Measurements from ENCODE around the gene THRB.
"Not testable (repeated sequence)": the region's sequence is repeated elsewhere in the genome, so short reads cannot be mapped to it uniquely, and the experiment has no call there.

THRB gene

DNA sequence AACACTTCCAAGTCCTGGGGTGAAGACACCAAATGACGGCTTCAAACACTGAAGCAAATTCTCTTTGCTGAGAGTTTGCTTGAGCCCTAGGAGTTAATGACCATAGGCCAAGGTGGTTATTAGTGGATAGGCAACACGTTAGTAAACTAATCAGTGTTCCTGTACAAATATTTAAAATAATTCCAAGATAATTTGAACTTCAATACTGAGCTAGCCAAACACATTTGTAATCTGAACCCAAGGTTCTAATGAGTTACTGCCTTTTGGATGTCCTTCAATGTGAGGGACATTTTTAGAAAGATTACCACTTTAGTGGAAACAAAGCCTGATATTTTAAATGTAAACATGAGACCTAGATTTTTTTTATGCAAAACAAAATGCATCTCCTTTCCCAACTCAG is 94.6 kb downstream of the THRB start:
- no peak for DNase-seq

- DNase-seq, result no peak
Observed at GRCh38 chr3:24399614-24400013, 95.0 kb downstream of the THRB start.

DNA sequence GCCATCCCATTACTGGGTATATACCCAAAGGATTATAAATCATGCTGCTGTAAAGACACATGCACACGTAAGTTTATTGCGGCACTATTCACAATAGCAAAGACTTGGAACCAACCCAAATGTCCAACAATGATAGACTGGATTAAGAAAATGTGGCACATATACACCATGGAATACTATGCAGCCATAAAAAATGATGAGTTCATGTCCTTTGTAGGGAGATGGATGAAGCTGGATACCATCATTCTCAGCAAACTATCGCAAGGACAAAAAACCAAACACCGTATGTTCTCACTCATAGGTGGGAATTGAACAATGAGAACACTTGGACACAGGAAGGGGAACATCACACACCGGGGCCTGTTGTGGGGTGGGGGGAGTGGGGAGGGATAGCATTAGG is 95.9 kb downstream of the THRB start:
- DNase-seq, result not testable (repeated sequence)

DNA sequence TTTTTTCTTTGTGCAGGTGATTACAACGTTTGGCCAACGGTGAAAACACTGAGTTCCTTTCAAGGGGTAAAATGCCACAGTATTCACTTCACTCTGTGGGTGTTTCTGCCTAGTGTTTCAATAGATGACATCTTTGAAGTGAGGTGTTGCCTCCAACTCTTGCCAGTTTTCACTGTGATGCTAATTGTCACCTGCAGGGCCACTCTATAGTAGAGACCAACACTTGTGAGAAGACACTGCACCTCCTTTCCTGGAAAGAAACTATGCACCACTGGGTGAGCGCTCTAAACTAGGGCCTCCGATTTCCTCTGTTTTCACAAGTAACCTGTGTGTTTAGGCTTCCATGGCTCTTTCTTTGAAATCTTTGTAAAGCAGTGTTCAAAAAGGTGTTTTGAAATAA is 98.3 kb downstream of the THRB start:
- DNase-seq, result no peak

DNA sequence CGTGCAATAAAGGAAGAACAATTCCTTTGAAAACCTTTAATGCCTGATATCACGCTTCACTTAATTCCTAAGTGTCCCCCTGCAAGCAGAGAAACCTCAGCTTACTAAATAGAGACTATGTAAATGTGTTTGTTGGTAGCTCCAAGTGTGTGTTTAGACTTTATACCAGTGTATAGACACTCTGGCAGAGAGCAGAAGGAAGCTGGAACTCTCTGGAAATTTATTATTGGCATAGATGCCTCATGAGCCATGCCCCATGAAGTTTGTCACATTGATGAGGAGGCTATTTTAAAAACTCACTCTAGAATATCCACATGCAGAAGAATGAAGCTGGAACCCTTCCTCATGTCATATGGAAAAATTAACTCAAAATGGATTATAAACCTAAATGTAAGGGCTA is 99.9 kb downstream of the THRB start:
- no peak for DNase-seq

DNA sequence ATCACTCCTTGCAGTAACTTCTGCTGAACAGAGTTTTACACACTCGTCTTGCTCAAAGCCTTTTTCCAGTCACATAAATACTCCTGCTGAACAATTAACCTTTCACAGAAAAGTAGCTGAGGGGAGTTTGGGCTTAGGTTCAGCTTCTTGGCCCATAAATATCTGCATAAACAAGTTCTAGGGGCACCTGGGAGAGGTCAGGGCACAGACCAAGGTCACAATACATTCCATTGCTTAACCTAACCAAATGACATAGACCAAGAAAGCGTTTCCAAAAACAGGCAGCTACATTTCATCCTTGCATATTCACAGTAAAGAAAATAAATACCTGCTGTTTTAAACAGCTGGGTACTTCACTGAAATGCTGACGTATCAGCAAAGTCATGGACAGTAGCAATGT is 101.3 kb downstream of the THRB start:
- DNase-seq, result no peak

DNA sequence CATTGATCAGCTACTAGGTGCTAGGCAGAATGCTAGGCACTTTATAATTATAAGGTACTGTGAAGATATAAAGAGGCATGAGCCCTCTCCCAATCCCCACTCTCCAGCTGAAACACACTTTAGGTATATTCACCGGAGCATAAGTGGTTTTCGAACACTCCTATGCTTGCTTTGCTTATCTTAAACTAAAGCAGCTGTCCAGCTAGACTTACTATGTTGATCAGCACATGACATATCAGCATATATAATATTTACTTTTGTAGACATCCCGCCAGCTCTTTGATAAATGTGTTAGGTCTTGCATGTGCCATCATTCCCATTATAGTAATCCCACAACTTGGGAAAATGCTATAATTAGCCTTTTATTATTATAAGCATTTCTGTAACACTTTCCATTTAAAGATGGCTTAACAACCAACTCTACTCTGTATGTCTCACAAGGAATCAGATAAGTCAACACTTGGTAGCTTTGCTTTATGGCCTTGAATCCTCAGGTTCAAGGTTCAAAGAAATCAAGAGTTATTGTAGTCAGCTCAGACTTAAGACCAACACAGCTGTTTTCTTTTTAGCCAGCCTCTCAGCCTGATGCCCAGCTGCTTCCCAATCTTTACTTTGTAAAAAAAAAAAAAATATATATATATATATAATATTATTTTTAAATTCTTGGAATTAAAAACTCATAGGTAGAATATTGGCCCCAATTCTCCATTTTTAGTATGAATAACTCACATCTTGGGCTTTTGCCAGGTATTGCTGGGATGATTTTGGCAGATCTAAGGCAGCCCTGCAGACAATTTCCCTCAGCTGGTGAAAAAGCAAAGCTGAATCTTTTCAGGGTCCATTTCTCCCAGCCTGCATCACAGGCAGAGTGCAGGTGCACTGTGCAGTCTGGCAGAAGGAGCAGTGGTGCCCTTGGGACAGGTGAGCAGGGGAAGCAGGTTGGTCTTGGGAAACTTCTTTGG is 104.2 kb downstream of the THRB start:
- no peak for DNase-seq

- no peak for DNase-seq
Observed at GRCh38 chr3:24389108-24390090, 105.3 kb downstream of the THRB start.

- no peak for DNase-seq
Observed at GRCh38 chr3:24388611-24389010, 106.0 kb downstream of the THRB start.

GRCh38 chr3:24388159-24388558 is 106.5 kb downstream of the THRB start:
- no peak for DNase-seq

DNA sequence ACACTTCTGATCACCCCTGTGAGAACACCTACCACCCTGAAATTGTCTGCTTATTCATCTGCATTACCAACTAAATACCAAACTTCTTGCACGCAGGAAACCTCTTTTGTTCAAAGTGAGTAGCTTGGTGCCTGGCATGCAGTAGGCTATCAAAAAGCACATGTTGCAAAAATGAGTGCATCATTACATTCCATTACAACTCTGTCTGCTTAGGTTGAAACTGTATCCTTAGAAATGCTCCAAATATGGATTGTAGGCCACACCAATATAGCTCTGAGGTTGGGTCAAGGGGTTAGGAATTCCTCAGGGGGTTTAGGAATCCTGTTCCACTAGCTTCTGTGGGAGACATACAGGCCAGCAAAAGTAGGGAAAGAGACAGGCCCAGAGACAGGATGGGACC is 107.2 kb downstream of the THRB start:
- DNase-seq, result no peak

- no peak for DNase-seq
Observed at GRCh38 chr3:24387000-24387399, 107.7 kb downstream of the THRB start.

GRCh38 chr3:24386458-24386857 is 108.2 kb downstream of the THRB start:
- DNase-seq, result no peak

GRCh38 chr3:24385012-24385615 is 109.5 kb downstream of the THRB start:
- no peak for DNase-seq

GRCh38 chr3:24382647-24383046 is 112.0 kb downstream of the THRB start:
- DNase-seq, result no peak

GRCh38 chr3:24379936-24380335 is 114.7 kb downstream of the THRB start:
- DNase-seq, result no peak

DNA sequence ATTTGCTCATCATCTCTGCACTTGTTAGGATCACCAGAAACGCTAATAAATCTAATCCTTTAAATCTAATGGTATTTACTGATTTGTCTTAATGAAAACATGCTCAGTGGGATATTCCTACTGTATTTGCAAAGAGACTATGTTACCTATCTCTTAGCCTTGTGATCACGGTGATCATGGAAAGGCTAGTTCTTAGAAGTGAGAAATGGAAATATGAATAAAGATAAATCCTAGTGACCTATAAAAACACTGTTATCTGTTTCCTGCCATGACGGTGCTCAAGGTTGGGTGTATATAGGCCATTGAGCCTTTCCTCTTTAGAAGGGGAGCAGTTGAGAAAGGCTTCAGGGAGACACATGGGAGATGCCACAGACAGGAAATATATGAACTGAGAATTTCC is 116.3 kb downstream of the THRB start:
- no peak for DNase-seq

- no peak for DNase-seq
Observed at GRCh38 chr3:24377218-24377993, 117.2 kb downstream of the THRB start.

- DNase-seq, result no peak
Observed at GRCh38 chr3:24375947-24376384, 118.7 kb downstream of the THRB start.

DNA sequence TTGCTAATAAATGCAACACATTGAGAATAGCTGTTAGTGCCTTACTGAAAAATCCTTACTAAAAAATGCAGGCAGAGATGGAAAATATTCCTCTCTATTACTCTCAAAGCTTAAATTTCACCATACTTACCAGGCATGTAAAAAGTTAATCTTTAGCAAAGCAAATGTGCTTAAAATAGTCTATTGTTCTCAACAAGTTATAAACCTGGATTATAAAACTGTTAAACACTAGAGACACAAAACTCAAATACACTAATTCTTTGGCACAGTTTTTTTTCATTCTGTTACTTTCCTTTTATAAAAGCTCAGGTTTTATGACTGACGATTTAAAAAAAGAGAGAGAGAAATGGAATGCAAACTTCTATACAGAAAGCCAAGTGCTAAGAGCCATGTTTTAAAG is 119.8 kb downstream of the THRB start:
- DNase-seq, result no peak

DNA sequence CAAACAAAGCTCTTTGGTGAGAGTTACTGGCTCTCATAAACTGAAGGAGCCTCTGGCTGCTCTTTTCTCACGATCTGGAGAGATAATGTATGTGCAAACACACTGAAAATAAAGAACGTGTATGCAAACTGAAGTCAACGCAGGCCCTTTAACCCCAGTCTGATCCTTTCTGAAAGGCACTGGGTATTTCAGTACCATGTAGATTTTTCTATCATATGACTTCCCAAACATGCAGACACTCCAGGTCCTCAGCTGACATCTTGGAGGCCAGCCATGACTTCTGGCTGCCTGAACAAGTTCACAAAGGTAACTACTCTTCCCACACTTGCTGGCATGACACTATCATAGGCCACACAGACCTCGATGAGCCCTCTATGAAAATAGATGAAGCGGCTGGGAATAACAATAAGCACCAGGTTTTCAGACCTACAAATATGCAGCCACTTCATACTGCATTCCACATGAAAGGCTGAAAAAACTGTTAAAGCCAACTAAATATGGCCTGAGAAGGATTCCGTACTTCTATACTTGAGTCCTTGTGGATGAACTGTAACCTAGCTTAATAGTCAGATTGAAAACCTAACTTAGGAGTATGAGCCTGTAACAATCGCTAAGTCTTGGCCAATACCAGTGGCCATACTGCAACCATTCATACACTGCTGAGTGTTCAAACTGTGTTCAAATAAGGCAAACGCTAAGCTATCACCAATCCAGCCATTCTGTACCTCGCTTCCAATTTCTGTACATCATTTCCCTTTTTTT is 121.3 kb downstream of the THRB start:
- no peak for DNase-seq

Measured in activated CD8-positive, alpha-beta memory T cell treated with anti-CD3 and anti-CD28 coated beads for 24 hours (primary cell).